NT2/D1 (cell line): ENCODE data around the gene SYT2.

Experiments used
- SUZ12 ChIP-seq: IDR thresholded peaks from 2 replicates; pipeline ENCODE4 v1.6.1; 2011; ENCODE audit not compliant: insufficient read length, insufficient read depth; ENCODE audit errors: extremely low read depth
- ZNF274 ChIP-seq: IDR thresholded peaks from 2 replicates; pipeline ENCODE4 v1.6.1; 2011; ENCODE audit warnings: mild to moderate bottlenecking, low read depth, low read length

DNA sequence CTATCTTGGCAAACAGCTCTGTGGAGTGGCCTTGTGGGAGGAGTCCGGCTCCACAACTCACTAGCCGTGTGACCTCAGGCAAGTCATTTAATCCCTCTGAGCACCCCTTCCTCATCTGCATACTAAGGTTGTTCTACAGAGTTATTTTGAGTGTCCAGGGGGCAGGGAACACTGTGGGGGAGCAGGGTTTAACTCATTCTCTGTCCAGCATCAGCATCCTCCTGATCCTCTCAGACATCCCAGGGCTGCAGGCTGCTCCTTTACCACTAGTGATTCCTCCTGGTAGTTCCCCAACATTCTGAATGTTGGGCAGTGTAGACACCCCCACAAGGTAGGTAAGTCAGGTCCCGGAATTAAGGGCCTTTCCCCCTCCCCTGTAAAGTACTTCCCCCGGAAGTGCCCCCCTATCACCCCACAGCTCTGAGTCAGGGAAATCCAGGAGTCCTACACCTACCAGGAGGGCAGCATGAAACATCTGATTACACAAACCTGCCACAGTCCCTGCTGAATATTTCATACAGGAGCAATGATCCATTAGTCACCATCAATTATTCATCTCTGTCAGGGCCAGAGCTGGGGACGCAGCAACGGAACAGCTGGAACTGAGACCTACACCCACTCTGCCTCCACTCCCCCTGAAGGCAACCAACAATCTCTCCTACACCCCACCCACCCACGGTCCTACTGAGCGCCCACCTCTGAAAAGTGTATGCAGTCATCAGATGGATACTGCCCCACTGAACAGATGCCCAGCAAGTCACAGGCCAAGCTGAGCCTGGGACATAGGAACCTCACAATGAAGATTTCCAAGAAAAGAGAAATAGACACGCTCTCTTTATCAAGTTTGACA is 20.5 kb downstream of the SYT2 start:
- TF ChIP-seq ZNF274: no peak
- no peak for TF ChIP-seq SUZ12
